ENCODE measurements around the gene PRKAG2. TPM values are rescaled to one million over a fixed set of nuclear protein-coding genes. Genes with fewer than 3 reads are reported as not detected.

The PRKAG2 gene
- total and polyA plus RNA-seq, 4 donors, result 17.5 to 33.3 (median 23.9) TPM

DNA sequence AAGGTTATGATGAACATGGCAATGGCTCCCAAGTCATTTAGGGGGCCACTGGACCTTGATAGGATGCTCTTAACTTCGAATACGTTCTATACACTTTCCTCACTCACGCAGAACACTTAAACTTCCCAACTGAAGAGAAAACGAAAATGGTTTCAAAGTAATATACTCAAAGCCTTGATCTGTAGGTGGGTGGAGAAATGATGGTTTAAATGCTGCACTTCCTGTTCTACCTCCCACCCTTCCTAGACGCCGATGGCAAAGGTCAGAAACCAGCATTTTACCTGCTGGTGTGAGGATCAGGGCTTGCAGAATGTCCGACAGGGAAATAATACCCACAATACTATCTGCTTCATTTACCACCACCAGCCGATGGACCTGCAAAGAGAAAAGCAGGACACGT is 316.7 kb downstream of the PRKAG2 start:
- no peak for ATAC-seq (ENCODE audit: insufficient read depth, low FRiP score)
- Histone ChIP-seq H3K27me3 (ENCODE audit: control insufficient read depth in 3 of 3, insufficient read depth in 3 of 3, low read length in 2 of 3) (no peaks in the 10 kb centered on the region), H3K4me3 (no peak overlapping the region), H3K36me3 (ENCODE audit: control insufficient read depth in 4 of 4, insufficient read depth in 4 of 4, low read length in 4 of 4) (peaks cover 0 to 21% (median 14%) of the 10 kb centered on the region in 4 donors), H3K9me3 (ENCODE audit: control insufficient read depth in 4 of 4, insufficient read depth in 3 of 4, low read length in 3 of 4) (no peaks in the 10 kb centered on the region), H3K27ac (ENCODE audit: low read depth in 1 of 2, low read length in 1 of 2) (no peak overlapping the region), H3K4me1 (ENCODE audit: control insufficient read depth in 5 of 5, insufficient read depth in 5 of 5, low read length in 5 of 5) (no peaks in the 10 kb centered on the region), H3K9ac (ENCODE audit: insufficient read depth in 1 of 2, low read length in 2 of 2) (no peak overlapping the region)
- 93 to 96% methylated on average over 9 of the region's 9 CpGs for WGBS, 2 donors
- DNase-seq, result no peak
- TF ChIP-seq, protein P1, sequence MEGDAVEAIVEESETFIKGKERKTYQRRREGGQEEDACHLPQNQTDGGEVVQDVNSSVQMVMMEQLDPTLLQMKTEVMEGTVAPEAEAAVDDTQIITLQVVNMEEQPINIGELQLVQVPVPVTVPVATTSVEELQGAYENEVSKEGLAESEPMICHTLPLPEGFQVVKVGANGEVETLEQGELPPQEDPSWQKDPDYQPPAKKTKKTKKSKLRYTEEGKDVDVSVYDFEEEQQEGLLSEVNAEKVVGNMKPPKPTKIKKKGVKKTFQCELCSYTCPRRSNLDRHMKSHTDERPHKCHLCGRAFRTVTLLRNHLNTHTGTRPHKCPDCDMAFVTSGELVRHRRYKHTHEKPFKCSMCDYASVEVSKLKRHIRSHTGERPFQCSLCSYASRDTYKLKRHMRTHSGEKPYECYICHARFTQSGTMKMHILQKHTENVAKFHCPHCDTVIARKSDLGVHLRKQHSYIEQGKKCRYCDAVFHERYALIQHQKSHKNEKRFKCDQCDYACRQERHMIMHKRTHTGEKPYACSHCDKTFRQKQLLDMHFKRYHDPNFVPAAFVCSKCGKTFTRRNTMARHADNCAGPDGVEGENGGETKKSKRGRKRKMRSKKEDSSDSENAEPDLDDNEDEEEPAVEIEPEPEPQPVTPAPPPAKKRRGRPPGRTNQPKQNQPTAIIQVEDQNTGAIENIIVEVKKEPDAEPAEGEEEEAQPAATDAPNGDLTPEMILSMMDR (IDR thresholded peaks at IDR 0.05; ENCODE audit: control extremely low read depth, extremely low read depth), result no peak

DNA sequence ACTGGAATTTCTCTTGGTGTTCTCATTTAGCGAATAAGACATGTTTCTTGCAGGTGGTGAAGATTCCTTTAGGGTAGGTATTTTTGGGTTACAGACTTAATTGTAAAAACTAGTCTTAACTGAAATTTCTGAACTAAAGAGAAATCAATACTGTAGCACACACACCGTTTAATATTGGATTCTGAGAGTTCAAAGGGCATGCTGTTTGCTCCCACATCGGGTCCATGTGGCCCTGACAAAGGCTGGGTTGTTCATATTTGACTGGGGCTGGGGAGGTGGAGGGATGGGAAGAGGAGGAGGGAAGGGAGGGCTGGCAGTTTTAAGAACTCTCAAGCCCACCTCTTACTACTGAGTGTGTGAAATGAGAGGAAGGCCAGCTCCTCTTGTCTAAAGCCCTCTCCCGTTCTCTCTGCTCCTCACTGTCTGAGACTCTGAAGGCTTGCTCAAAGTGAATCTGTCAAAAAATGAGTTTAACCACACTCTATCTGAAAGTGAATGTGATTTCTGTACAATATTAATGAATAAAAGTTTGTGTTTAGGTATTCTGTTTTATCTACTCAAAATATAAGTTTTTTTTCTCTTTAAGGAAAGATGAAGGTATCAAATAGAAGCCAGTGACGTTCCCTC is 317.2 kb downstream of the PRKAG2 start:
- Histone ChIP-seq H3K9me3 (ENCODE audit: control insufficient read depth in 4 of 4, insufficient read depth in 3 of 4, low read length in 3 of 4) (no peaks in the 10 kb centered on the region), H3K36me3 (ENCODE audit: control insufficient read depth in 4 of 4, insufficient read depth in 4 of 4, low read length in 4 of 4) (peaks cover 0 to 21% (median 13%) of the 10 kb centered on the region in 4 donors), H3K9ac (ENCODE audit: insufficient read depth in 1 of 2, low read length in 2 of 2) (no peak overlapping the region)

DNA sequence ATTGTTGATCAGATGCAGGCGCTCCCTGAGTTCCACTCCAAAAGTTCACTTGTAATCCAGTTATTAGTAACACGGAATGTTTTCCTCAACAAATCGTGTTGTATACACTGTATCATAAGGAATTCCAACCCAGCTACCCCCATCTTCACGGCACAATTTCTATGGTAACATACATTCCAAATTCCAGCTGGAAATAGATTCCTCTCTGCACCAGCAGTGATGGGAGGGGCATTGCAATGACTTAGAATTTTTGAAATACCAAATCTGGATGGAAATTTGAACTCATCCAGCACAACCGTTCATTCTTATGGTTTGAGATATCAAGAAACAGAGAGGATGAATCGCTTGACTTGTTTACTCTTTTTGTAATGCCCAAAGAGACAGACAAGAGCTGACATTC is 318.3 kb downstream of the PRKAG2 start:
- H3K4me1 ChIP-seq (ENCODE audit: control insufficient read depth in 5 of 5, insufficient read depth in 5 of 5, low read length in 5 of 5), result peaks cover 0 to 2% (median 0%) of the 10 kb centered on the region in 5 donors
- DNase-seq (no peak), ATAC-seq (ENCODE audit: insufficient read depth, low FRiP score) (no peak)
- H3K9me3 ChIP-seq (ENCODE audit: control insufficient read depth in 4 of 4, insufficient read depth in 3 of 4, low read length in 3 of 4), result no peaks in the 10 kb centered on the region
- H3K4me3 ChIP-seq, result no peak overlapping the region
- WGBS, 2 donors, result 84 to 88% methylated on average over 6 of the region's 6 CpGs
- H3K36me3 ChIP-seq (ENCODE audit: control insufficient read depth in 4 of 4, insufficient read depth in 4 of 4, low read length in 4 of 4), result peaks cover 0 to 16% (median 12%) of the 10 kb centered on the region in 4 donors
- no peak overlapping the region for H3K27ac ChIP-seq (ENCODE audit: low read depth in 1 of 2, low read length in 1 of 2)
- H3K9ac ChIP-seq (ENCODE audit: insufficient read depth in 1 of 2, low read length in 2 of 2), result no peak overlapping the region
- H3K27me3 ChIP-seq (ENCODE audit: control insufficient read depth in 3 of 3, insufficient read depth in 3 of 3, low read length in 2 of 3), result no peaks in the 10 kb centered on the region
- TF ChIP-seq, protein P1 (IDR thresholded peaks at IDR 0.05; ENCODE audit: control extremely low read depth, extremely low read depth), result no peak

More for the DNA sequence above, 317.2 kb downstream of the PRKAG2 start:
- DNase-seq, result no peak
- 89 to 98% methylated on average over 5 of the region's 5 CpGs for WGBS, 2 donors
- no peak for ATAC-seq (ENCODE audit: insufficient read depth, low FRiP score)
- Histone ChIP-seq H3K4me3 (no peak overlapping the region), H3K27ac (ENCODE audit: low read depth in 1 of 2, low read length in 1 of 2) (no peak overlapping the region), H3K27me3 (ENCODE audit: control insufficient read depth in 3 of 3, insufficient read depth in 3 of 3, low read length in 2 of 3) (no peaks in the 10 kb centered on the region), H3K4me1 (ENCODE audit: control insufficient read depth in 5 of 5, insufficient read depth in 5 of 5, low read length in 5 of 5) (no peaks in the 10 kb centered on the region)
- TF ChIP-seq, protein P1 (IDR thresholded peaks at IDR 0.05; ENCODE audit: control extremely low read depth, extremely low read depth), result no peak
